Keratinocyte (primary cell): ENCODE data around the gene TLCD1. TPM values are rescaled to one million over a fixed set of nuclear protein-coding genes. Genes with fewer than 3 reads are reported as not detected.
A peak's percentile ranks its signal among the peaks of the same experiment; 100 is the strongest.

Experiments
- DNase-seq: peaks from one replicate; pipeline ENCODE4 v3.0.0-alpha.2; 2011; ENCODE audit warnings: low read depth, missing footprints, low spot score
- FAIRE-seq: peaks from 2 replicates; lab custom pipeline; 2011; peaks lifted over from hg19 to GRCh38; lab: Jason Lieb, UNC
- H2AFZ ChIP-seq: 2 replicates; pipeline ENCODE4 v1.6.0; 2012; ENCODE audit warnings: low read length, control low read depth, inconsistent platforms; ENCODE audit not compliant: control insufficient read depth
- H3K27ac ChIP-seq: 2 replicates; pipeline ENCODE4 v1.5.1; 2011; ENCODE audit warnings: low read length; ENCODE audit not compliant: control insufficient read depth, insufficient read depth
- H3K27me3 ChIP-seq: 3 replicates; pipeline ENCODE4 v1.6.0; 2011; ENCODE audit warnings: low read length; ENCODE audit not compliant: control insufficient read depth, insufficient read depth; ENCODE audit errors: extremely low read depth
- H3K36me3 ChIP-seq, 2 experiments: 2 replicates in 1 of 2; 3 replicates in 1 of 2; pipeline ENCODE4 v1.5.1; 2011; ENCODE audit warnings: low read length in 2 of 2, mild to moderate bottlenecking in 1 of 2; ENCODE audit not compliant: control insufficient read depth in 2 of 2, insufficient read depth in 2 of 2; ENCODE audit errors: extremely low read depth in 1 of 2
- H3K4me1 ChIP-seq: 3 replicates; pipeline ENCODE4 v1.5.1; 2011; ENCODE audit warnings: low read length; ENCODE audit not compliant: control insufficient read depth, insufficient read depth; ENCODE audit errors: extremely low read depth
- H3K4me2 ChIP-seq: 3 replicates; pipeline ENCODE4 v1.6.0; 2011; ENCODE audit warnings: low read depth, low read length; ENCODE audit not compliant: control insufficient read depth, insufficient read depth; ENCODE audit errors: extremely low read depth
- H3K4me3 ChIP-seq, 3 experiments: fragments of 200-600 bp in 1 of 3; sonication (generic) in 1 of 3; 2 replicates in 2 of 3; 3 replicates in 1 of 3; pipeline ENCODE4 v1.5.1; 2011 to 2016; ENCODE audit warnings: low read length in 3 of 3, mild to moderate bottlenecking in 3 of 3, control low read depth in 2 of 3, inconsistent platforms in 1 of 3, low read depth in 1 of 3, mixed read lengths in 1 of 3, mixed run types in 1 of 3, moderate library complexity in 1 of 3; ENCODE audit not compliant: control insufficient read depth in 2 of 3, insufficient read depth in 2 of 3; ENCODE audit errors: extremely low read depth in 1 of 3
- H3K79me2 ChIP-seq: 2 replicates; pipeline ENCODE4 v1.6.0; 2012; ENCODE audit warnings: low read length; ENCODE audit not compliant: control insufficient read depth, insufficient read depth
- H3K9ac ChIP-seq: 3 replicates; pipeline ENCODE4 v1.6.0; 2011; ENCODE audit warnings: low read length; ENCODE audit not compliant: control insufficient read depth, insufficient read depth; ENCODE audit errors: extremely low read depth
- H3K9me1 ChIP-seq: 3 replicates; pipeline ENCODE4 v1.6.0; 2011; ENCODE audit warnings: low read length; ENCODE audit not compliant: control insufficient read depth, insufficient read depth; ENCODE audit errors: extremely low read depth
- H3K9me3 ChIP-seq: 2 replicates; pipeline ENCODE4 v1.5.1; 2012; ENCODE audit warnings: low read depth, low read length; ENCODE audit not compliant: control insufficient read depth
- H4K20me1 ChIP-seq: 3 replicates; pipeline ENCODE4 v1.6.0; 2011; ENCODE audit warnings: low read length; ENCODE audit not compliant: control insufficient read depth, insufficient read depth; ENCODE audit errors: extremely low read depth
- EZH2 ChIP-seq: IDR thresholded peaks from one replicate; pipeline ENCODE4 v1.6.1; 2012; ENCODE audit warnings: inconsistent platforms, mild to moderate bottlenecking, low read length, moderate library complexity
- dilution Hi-C: fragments of 300-500 bp; cut with MboI; formaldehyde crosslinking; loops from one replicate; pipeline ENCODE4 v1.7.0; 2020; ENCODE audit warnings: low sequenced_read_pairs; ENCODE audit not compliant: extremely low pct_ligation_motif_present
- polyA plus RNA-seq, 5 experiments: library from polyadenylated mRNA; depleted of rRNA in 3 of 5; stranded (reverse) in 3 of 5; stranded (forward) in 1 of 5; unstranded in 1 of 5; fragments of >200 nt; gene quantifications; 1 replicate in 1 of 5; 2 replicates in 3 of 5; 3 replicates in 1 of 5; pipeline versions ENCODE4 v1.2.1 to v1.2.3, GENCODE V29; 2011 to 2012; ENCODE audit warnings: missing spikeins in 2 of 5, low read depth in 1 of 5, low replicate concordance in 1 of 5
- TF ChIP-seq, protein P1 (sequence below), 3 experiments: IDR thresholded peaks in 1 of 3; conservative IDR thresholded peaks in 1 of 3; optimal IDR thresholded peaks in 1 of 3; 2 replicates in 2 of 3; 3 replicates in 1 of 3; pipeline versions ENCODE3 to v1.5.1; 2011; ENCODE audit warnings: low read length in 3 of 3, mild to moderate bottlenecking in 3 of 3, moderate library complexity in 2 of 3, control low read depth in 1 of 3, inconsistent platforms in 1 of 3; ENCODE audit not compliant: insufficient read depth in 2 of 3; ENCODE audit errors: extremely low read depth in 1 of 3

Gene TLCD1
- polyA plus RNA-seq, 1 donor (not counting 4 experiments of a cell fraction or from before 2014, with no cell fraction given) = 14.0 TPM

DNA sequence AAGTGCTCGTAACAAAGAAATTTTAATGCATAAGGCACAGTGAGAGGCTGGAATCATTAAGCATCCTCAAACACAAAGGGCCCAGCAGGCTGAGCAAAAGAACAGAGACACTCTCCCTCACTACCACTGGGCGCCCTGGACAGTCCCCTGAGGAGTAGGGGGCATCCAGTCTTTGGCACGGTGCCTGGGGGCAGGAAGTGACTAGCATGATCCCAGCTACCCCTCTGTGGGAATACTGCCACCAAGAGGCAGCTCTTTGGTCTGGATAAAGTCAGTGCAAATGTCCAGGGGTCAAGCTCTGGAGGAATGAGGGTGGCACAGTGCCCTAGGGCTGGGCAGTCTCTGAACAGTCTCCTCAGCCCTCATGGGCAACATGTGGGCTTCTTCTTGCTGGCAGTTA, 11.8 kb downstream of the TLCD1 start:
- H3K4me2 ChIP-seq = no peak overlapping the region
- H4K20me1 ChIP-seq = peaks cover 4% of the 10 kb centered on the region
- FAIRE-seq = no peak

DNA sequence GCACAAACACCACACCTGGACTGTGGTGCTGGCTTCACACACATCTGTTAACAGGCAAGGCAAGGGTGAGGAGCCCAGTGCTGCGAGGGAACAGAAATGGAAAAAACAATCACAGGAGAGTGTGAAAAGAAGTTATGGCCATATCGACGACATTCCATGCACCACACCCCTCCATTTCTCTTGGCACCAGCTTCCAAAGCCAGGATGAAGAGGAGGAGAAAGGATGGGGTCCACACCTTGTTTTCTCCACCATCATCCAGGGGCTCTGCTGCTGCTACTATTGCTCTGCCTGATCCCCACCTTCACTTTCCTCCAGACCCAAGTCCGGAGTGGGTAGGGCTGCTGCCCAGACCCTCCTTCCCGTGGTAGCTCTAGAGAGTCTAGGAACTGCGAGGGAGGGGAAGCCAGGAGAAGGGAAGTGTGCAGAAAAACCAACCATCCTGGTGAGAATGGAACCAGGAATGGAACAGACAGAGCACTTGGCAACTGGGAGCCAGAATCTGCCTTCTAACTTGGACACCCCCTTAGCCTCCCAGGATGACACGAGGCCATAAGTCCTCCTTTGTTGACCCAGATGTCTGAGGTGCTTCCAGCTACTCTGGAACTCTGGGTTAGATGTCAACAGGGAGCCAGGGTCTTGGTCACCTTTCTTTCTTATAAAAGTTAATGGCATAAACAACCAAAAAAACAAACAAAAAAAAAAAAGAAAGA, 13.2 kb downstream of the TLCD1 start:
- Histone ChIP-seq H3K36me3 (peaks cover 16 to 33% of the 10 kb centered on the region in 2 experiments), H3K9ac (no peak overlapping the region), H4K20me1 (peaks cover 4% of the 10 kb centered on the region), H3K27me3 (no peaks in the 10 kb centered on the region), H3K9me1 (peaks cover 3% of the 10 kb centered on the region), H3K4me2 (no peak overlapping the region), H3K79me2 (peaks cover 21% of the 10 kb centered on the region), H3K4me1 (peaks cover 16% of the 10 kb centered on the region), H3K4me3 (no peak overlapping the region), H3K27ac (no peak overlapping the region), H3K9me3 (no peaks in the 10 kb centered on the region), H2AFZ (no peak overlapping the region)
- FAIRE-seq (no peak), DNase-seq (no peak)
- dilution Hi-C loops = no loop called here
- no peak for TF ChIP-seq EZH2
- TF ChIP-seq, protein P1, sequence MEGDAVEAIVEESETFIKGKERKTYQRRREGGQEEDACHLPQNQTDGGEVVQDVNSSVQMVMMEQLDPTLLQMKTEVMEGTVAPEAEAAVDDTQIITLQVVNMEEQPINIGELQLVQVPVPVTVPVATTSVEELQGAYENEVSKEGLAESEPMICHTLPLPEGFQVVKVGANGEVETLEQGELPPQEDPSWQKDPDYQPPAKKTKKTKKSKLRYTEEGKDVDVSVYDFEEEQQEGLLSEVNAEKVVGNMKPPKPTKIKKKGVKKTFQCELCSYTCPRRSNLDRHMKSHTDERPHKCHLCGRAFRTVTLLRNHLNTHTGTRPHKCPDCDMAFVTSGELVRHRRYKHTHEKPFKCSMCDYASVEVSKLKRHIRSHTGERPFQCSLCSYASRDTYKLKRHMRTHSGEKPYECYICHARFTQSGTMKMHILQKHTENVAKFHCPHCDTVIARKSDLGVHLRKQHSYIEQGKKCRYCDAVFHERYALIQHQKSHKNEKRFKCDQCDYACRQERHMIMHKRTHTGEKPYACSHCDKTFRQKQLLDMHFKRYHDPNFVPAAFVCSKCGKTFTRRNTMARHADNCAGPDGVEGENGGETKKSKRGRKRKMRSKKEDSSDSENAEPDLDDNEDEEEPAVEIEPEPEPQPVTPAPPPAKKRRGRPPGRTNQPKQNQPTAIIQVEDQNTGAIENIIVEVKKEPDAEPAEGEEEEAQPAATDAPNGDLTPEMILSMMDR (optimal IDR thresholded peaks at IDR 0.05 in 1 of 3, IDR thresholded peaks at IDR 0.05 in 1 of 3, conservative IDR thresholded peaks at IDR 0.05 in 1 of 3; ENCODE audit: extremely low read depth in 1 of 3, insufficient read depth in 2 of 3, low read length in 3 of 3) = no peak

More for the DNA sequence above, 11.8 kb downstream of the TLCD1 start:
- Histone ChIP-seq H3K4me1 (peaks cover 30% of the 10 kb centered on the region), H3K27ac (no peak overlapping the region), H3K79me2 (peaks cover 23% of the 10 kb centered on the region), H3K4me3 (no peak overlapping the region), H2AFZ (no peak overlapping the region), H3K9me1 (peaks cover 3% of the 10 kb centered on the region), H3K9ac (no peak overlapping the region), H3K36me3 (peaks cover 16 to 33% of the 10 kb centered on the region in 2 experiments), H3K9me3 (no peaks in the 10 kb centered on the region), H3K27me3 (no peaks in the 10 kb centered on the region)
- TF ChIP-seq, protein P1 (optimal IDR thresholded peaks at IDR 0.05 in 1 of 3, IDR thresholded peaks at IDR 0.05 in 1 of 3, conservative IDR thresholded peaks at IDR 0.05 in 1 of 3; ENCODE audit: extremely low read depth in 1 of 3, insufficient read depth in 2 of 3, low read length in 3 of 3) = peak in 1 of 3 experiments; percentile 27
- no peak for TF ChIP-seq EZH2
- DNase-seq = no peak
- dilution Hi-C loops = no loop called here
